HepG2 (cell line): ENCODE measurements around the gene CDC6. TPM values are rescaled to one million over a fixed set of nuclear protein-coding genes. Genes with fewer than 3 reads are reported as not detected.
A peak's percentile ranks its signal among the peaks of the same experiment; 100 is the strongest.

Experiments used
- CEBPZ ChIP-seq: IDR thresholded peaks from 2 replicates; pipeline ENCODE4 v1.6.1; 2012; ENCODE audit warnings: low read length, improper control_type of control experiment
- HDAC2 ChIP-seq: sonication (generic); formaldehyde crosslinking; IDR thresholded peaks from 2 replicates; pipeline ENCODE4 v1.4.0; 2020; ENCODE audit warnings: missing genetic modification reagents
- HES4 ChIP-seq: sonication (generic); formaldehyde crosslinking; IDR thresholded peaks from 2 replicates; pipeline ENCODE4 v1.9.0; 2021; ENCODE audit warnings: mild to moderate bottlenecking, missing genetic modification reagents, borderline replicate concordance
- HMG20B ChIP-seq: conservative IDR thresholded peaks from 2 replicates; pipeline ENCODE4 v1.6.1; 2016; ENCODE audit warnings: missing genetic modification reagents, missing compliant biosample characterization
- SMYD3 ChIP-seq: sonication (generic); formaldehyde crosslinking; IDR thresholded peaks from 2 replicates; pipeline ENCODE4 v1.8.1; 2023; ENCODE audit warnings: mild to moderate bottlenecking, missing genetic modification reagents
- SOX6 ChIP-seq, 2 experiments: fragments of 450-650 bp in 1 of 2; sonication (generic) in 1 of 2; formaldehyde crosslinking in 1 of 2; IDR thresholded peaks; 2 replicates each; pipeline versions ENCODE4 v1.4.0 to v1.6.1; 2017 to 2020; ENCODE audit warnings: antibody characterized with exemption in 1 of 2, mild to moderate bottlenecking in 1 of 2, missing genetic modification reagents in 1 of 2
- SRSF1 ChIP-seq: fragments of 200-400 bp; formaldehyde crosslinking; optimal IDR thresholded peaks from 2 replicates; pipeline ENCODE3; 2017; ENCODE audit warnings: mild to moderate bottlenecking, low read depth, low read length, moderate library complexity
- SRY ChIP-seq: sonication (generic); formaldehyde crosslinking; IDR thresholded peaks from 2 replicates; pipeline ENCODE4 v1.8.0; 2022; ENCODE audit warnings: mild to moderate bottlenecking, missing genetic modification reagents
- ZBTB42 ChIP-seq: sonication (generic); formaldehyde crosslinking; IDR thresholded peaks from 2 replicates; pipeline ENCODE4 v1.5.0; 2020; ENCODE audit warnings: mild to moderate bottlenecking, missing genetic modification reagents
- ZNF367 ChIP-seq: sonication (generic); formaldehyde crosslinking; IDR thresholded peaks from 2 replicates; pipeline ENCODE4 v1.4.0; 2020; ENCODE audit warnings: missing genetic modification reagents, borderline replicate concordance
- polyA plus RNA-seq, 8 experiments: library from polyadenylated mRNA; depleted of rRNA in 3 of 8; stranded (reverse) in 7 of 8; unstranded in 1 of 8; fragments of >200 nt; fragmentation: Illumina TruSeq in 4 of 8; extraction: Trizol in 4 of 8; gene quantifications; 2 replicates each; pipeline versions ENCODE4 v1.2.1 to v1.2.3, GENCODE V29; 2011 to 2016; ENCODE audit warnings: low read depth in 4 of 8, missing spikeins in 1 of 8, mixed read lengths in 1 of 8; ENCODE audit not compliant: insufficient read depth in 1 of 8
- total RNA-seq, 5 experiments: library from RNA; depleted of rRNA; stranded (reverse); fragments of >200 nt; fragmentation: Illumina TruSeq; extraction: Trizol; gene quantifications; 2 replicates each; pipeline ENCODE4 v1.2.3, GENCODE V29; 2016; ENCODE audit warnings: low read depth in 1 of 5
- TF ChIP-seq, protein P1 (sequence below), 2 experiments: sonication (generic) in 1 of 2; formaldehyde crosslinking in 1 of 2; IDR thresholded peaks; 2 replicates each; pipeline versions ENCODE4 v1.4.0 to v1.6.1; 2018 to 2020; ENCODE audit warnings: missing genetic modification reagents in 2 of 2, borderline replicate concordance in 1 of 2, low read depth in 1 of 2, mild to moderate bottlenecking in 1 of 2, missing biosample characterization in 1 of 2
- TF ChIP-seq, protein P2 (sequence below): sonication (generic); formaldehyde crosslinking; IDR thresholded peaks from 2 replicates; pipeline ENCODE4 v1.5.0; 2020; ENCODE audit warnings: mild to moderate bottlenecking, missing genetic modification reagents, moderate library complexity
- TF ChIP-seq, protein P3 (sequence below): conservative IDR thresholded peaks from 2 replicates; pipeline ENCODE4 v1.6.1; 2018; ENCODE audit warnings: missing genetic modification reagents
- TF ChIP-seq, protein P4 (sequence below), 2 experiments: sonication (generic) in 1 of 2; formaldehyde crosslinking in 1 of 2; IDR thresholded peaks; 2 replicates each; pipeline versions ENCODE4 v1.4.0 to v1.6.1; 2016 to 2020; ENCODE audit warnings: borderline replicate concordance in 1 of 2, low read depth in 1 of 2, mild to moderate bottlenecking in 1 of 2, missing genetic modification reagents in 1 of 2

The CDC6 gene
- total and polyA plus RNA-seq, 2 of the 13 experiments (the other 11 are each of a cell fraction or from before 2014, with no cell fraction given), result 17.4 to 114 TPM

DNA sequence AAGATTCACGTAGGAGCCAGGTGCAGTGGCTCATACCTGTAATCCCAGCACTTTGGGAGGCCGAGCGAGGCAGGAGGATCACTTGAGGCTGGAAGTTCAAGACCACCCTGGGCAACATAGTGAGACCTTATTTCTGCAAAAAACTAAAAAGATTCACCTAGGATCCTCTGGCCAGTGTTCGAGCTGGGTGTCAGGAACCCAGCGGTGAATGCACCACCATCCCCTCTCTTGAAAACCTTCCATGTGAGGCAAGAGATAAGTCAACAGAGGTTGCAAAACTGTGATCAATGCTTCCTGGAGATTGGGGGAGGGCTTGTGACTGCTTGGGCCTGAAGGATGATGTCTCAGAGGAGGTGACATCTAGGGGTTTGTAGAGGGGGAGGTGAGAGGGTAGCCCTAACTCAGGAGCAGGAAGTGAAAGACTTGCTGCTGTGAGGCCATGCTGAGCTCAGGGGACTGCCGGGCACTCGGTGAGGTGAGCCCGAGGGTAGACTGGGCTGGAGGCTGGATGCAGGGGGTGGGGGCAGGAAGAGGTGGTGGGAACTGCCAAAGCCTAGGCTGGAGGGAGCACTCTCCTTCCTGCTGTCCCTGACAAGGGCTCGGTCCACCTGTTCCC is 65.2 kb downstream of the CDC6 start (continued):
- TF ChIP-seq, protein P1, sequence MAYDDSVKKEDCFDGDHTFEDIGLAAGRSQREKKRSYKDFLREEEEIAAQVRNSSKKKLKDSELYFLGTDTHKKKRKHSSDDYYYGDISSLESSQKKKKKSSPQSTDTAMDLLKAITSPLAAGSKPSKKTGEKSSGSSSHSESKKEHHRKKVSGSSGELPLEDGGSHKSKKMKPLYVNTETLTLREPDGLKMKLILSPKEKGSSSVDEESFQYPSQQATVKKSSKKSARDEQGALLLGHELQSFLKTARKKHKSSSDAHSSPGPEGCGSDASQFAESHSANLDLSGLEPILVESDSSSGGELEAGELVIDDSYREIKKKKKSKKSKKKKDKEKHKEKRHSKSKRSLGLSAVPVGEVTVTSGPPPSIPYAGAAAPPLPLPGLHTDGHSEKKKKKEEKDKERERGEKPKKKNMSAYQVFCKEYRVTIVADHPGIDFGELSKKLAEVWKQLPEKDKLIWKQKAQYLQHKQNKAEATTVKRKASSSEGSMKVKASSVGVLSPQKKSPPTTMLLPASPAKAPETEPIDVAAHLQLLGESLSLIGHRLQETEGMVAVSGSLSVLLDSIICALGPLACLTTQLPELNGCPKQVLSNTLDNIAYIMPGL (CRISPR knock-in tag; IDR thresholded peaks at IDR 0.05; ENCODE audit: borderline replicate concordance in 1 of 2, low read depth in 1 of 2), result peak; percentile 60 to 62; a peak in 2 of 4 replicates
- TF ChIP-seq SRSF1, result no peak
- TF ChIP-seq SOX6 (IDR thresholded peaks at IDR 0.05), result no peak
- TF ChIP-seq SOX6 (CRISPR knock-in tag; IDR thresholded peaks at IDR 0.05), result peak; percentile 86
- TF ChIP-seq, protein P2, sequence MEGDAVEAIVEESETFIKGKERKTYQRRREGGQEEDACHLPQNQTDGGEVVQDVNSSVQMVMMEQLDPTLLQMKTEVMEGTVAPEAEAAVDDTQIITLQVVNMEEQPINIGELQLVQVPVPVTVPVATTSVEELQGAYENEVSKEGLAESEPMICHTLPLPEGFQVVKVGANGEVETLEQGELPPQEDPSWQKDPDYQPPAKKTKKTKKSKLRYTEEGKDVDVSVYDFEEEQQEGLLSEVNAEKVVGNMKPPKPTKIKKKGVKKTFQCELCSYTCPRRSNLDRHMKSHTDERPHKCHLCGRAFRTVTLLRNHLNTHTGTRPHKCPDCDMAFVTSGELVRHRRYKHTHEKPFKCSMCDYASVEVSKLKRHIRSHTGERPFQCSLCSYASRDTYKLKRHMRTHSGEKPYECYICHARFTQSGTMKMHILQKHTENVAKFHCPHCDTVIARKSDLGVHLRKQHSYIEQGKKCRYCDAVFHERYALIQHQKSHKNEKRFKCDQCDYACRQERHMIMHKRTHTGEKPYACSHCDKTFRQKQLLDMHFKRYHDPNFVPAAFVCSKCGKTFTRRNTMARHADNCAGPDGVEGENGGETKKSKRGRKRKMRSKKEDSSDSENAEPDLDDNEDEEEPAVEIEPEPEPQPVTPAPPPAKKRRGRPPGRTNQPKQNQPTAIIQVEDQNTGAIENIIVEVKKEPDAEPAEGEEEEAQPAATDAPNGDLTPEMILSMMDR (CRISPR knock-in tag), result peak; percentile 47
- TF ChIP-seq SMYD3 (CRISPR knock-in tag), result 0 out of 2 replicates have a peak, but pooled peaks have one; percentile 68
- TF ChIP-seq HES4 (CRISPR knock-in tag), result no peak
- TF ChIP-seq, protein P3, sequence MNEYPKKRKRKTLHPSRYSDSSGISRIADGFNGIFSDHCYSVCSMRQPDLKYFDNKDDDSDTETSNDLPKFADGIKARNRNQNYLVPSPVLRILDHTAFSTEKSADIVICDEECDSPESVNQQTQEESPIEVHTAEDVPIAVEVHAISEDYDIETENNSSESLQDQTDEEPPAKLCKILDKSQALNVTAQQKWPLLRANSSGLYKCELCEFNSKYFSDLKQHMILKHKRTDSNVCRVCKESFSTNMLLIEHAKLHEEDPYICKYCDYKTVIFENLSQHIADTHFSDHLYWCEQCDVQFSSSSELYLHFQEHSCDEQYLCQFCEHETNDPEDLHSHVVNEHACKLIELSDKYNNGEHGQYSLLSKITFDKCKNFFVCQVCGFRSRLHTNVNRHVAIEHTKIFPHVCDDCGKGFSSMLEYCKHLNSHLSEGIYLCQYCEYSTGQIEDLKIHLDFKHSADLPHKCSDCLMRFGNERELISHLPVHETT (CRISPR knock-in tag), result no peak
- TF ChIP-seq, protein P4, sequence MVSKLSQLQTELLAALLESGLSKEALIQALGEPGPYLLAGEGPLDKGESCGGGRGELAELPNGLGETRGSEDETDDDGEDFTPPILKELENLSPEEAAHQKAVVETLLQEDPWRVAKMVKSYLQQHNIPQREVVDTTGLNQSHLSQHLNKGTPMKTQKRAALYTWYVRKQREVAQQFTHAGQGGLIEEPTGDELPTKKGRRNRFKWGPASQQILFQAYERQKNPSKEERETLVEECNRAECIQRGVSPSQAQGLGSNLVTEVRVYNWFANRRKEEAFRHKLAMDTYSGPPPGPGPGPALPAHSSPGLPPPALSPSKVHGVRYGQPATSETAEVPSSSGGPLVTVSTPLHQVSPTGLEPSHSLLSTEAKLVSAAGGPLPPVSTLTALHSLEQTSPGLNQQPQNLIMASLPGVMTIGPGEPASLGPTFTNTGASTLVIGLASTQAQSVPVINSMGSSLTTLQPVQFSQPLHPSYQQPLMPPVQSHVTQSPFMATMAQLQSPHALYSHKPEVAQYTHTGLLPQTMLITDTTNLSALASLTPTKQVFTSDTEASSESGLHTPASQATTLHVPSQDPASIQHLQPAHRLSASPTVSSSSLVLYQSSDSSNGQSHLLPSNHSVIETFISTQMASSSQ (IDR thresholded peaks at IDR 0.05; ENCODE audit: low read depth), result 0 out of 2 replicates have a peak, but pooled peaks have one; percentile 50
- TF ChIP-seq, protein P4 (CRISPR knock-in tag; IDR thresholded peaks at IDR 0.05; ENCODE audit: borderline replicate concordance), result no peak; the same call in 1 of the 2 replicates
- TF ChIP-seq ZNF367 (CRISPR knock-in tag), result no peak
- peak; percentile 98 for TF ChIP-seq HDAC2 (CRISPR knock-in tag)
- TF ChIP-seq CEBPZ, result no peak
- no peak for TF ChIP-seq SRY (CRISPR knock-in tag)
- peak; percentile 87 for TF ChIP-seq HMG20B (CRISPR knock-in tag)
- no peak for TF ChIP-seq ZBTB42 (CRISPR knock-in tag)
